ENCODE results near the gene ST7.
"Not testable (repeated sequence)": the region's sequence is repeated elsewhere in the genome, so short reads cannot be mapped to it uniquely, and the experiment has no call there.

ST7 gene

DNA sequence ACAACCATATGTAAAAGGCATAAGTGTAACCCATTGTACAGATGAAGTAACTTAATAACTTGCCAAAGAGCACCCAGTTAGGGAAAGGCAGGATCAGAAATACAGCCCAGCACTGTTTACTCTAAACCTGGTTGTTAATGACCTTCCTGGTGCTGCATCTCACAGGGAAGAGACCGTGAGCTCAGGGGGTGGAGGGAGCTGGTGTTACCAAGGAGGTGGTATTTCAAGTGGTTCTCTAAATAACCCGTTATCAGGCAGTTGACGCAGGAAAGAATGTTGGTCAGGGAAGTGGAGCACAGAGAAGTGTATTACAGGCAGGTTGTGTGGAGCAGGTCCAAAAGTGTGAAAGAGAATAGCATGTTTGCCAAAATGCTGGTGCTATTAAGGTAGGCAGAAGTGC, 4.4 kb upstream of the ST7 start:
- DNase-seq (ENCODE audit: low read depth, low spot score) = no peak
- no peak overlapping the region for H3K4me3 ChIP-seq (ENCODE audit: low read length)

- H3K4me3 ChIP-seq (ENCODE audit: low read length) = no peak overlapping the region
- DNase-seq (ENCODE audit: low read depth, low spot score) = no peak
These were observed 3.1 kb upstream of the ST7 start for GRCh38 chr7:116949941-116950801.

- DNase-seq (ENCODE audit: low read depth, low spot score) = no peak
- no peak overlapping the region for H3K4me3 ChIP-seq (ENCODE audit: low read length)
These were observed 2.4 kb upstream of the ST7 start for GRCh38 chr7:116950889-116951351.

DNA sequence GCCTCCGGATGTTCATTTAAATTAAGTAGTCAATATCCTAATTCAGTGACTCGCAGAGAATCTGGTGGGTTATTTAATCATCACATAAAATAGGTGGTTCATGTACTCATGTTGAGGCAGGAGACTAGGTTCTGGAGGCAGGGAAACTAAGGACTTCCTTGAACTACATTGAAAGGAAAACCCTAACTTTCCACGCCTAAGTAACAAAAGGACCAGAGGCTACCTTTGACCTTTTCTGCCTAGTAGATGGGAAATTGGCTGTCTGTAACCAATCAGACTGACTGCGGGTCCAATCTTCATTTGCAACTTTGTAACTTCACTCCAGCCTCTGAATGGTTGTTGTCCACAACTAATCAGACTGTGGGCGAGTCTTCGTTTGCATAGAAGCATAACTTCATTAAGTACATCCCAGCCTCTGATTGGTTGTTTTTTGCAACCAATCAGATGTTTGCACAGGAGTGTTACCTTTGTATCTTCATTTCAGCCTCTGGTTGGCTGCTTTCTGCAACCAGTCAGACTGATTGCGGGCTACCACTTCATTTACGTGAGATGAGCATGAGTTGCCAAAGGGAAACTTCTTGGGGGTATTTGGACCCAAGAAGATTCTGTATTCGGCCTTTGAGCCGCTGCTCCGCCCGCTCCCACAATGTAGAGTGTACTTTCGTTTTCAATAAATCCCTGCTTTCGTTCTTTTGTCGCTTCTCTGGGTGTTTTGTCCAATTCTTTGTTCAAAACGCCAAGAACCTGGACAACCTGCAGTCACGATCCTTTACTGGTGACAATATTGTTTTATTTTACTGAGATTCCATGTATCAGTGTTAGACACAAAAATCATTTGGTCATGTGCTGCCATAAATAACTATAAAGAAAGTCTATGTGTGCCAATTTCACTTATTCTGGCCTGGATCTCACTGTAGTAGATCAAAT, 1.7 kb upstream of the ST7 start:
- H3K4me3 ChIP-seq (ENCODE audit: low read length) = no peak overlapping the region
- DNase-seq (ENCODE audit: low read depth, low spot score) = no peak

GRCh38 chr7:116952635-116953371, 498 bp upstream of the ST7 start:
- DNase-seq (ENCODE audit: low read depth, low spot score) = no peak
- H3K4me3 ChIP-seq (ENCODE audit: low read length) = peak overlapping the region; percentile 80

GRCh38 chr7:116953906-116954838, 871 bp downstream of the ST7 start:
- DNase-seq (ENCODE audit: low read depth, low spot score) = no peak
- peak overlapping the region; percentile 54 for H3K4me3 ChIP-seq (ENCODE audit: low read length)

GRCh38 chr7:116955340-116955739, 2.0 kb downstream of the ST7 start:
- no peak for DNase-seq (ENCODE audit: low read depth, low spot score)
- no peak overlapping the region for H3K4me3 ChIP-seq (ENCODE audit: low read length)

GRCh38 chr7:116955801-116956476, 2.6 kb downstream of the ST7 start:
- no peak for DNase-seq (ENCODE audit: low read depth, low spot score)
- H3K4me3 ChIP-seq (ENCODE audit: low read length) = no peak overlapping the region

GRCh38 chr7:116956477-116956804, 3.1 kb downstream of the ST7 start:
- H3K4me3 ChIP-seq (ENCODE audit: low read length) = no peak overlapping the region
- DNase-seq (ENCODE audit: low read depth, low spot score) = no peak

- DNase-seq (ENCODE audit: low read depth, low spot score) = no peak
- no peak overlapping the region for H3K4me3 ChIP-seq (ENCODE audit: low read length)
These were observed 4.6 kb downstream of the ST7 start for GRCh38 chr7:116957874-116958273.

DNA sequence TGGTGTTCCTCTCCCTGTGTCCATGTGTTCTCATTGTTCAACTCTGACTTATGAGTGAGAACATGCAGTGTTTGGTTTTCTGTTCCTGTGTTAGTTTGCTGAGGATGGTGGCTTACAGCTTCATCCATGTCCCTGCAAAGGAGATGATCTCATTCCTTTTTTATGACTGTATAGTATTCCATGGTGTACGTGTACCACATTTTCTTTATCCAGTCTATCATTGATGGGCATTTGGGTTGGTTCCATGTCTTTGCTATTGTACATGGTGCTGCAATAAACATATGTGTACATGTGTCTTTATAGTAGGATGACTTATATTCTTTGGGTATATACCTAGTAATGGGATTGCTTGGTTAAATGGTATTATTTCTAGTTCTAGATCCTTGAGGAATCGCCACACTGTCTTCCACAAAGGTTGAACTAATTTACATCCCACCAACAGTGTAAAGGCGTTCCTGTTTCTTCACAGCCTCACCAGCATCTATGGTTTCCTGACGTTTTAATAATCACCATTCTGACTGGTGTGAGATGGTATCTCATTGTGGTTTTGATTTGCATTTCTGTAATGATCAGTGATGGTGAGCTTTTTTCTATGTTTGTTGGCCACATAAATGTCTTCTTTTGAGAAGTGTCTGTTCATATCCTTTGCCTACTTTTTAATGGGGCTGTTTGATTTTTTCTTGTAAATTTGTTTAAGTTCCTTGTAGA, 8.8 kb downstream of the ST7 start:
- not testable (repeated sequence) for H3K4me3 ChIP-seq (ENCODE audit: low read length); DNase-seq (ENCODE audit: low read depth, low spot score)

GRCh38 chr7:116963234-116963633, 9.9 kb downstream of the ST7 start:
- H3K4me3 ChIP-seq (ENCODE audit: low read length) = no peak overlapping the region
- DNase-seq (ENCODE audit: low read depth, low spot score) = no peak

- no peak for DNase-seq (ENCODE audit: low read depth, low spot score)
- no peak overlapping the region for H3K4me3 ChIP-seq (ENCODE audit: low read length)
These were observed 13.3 kb downstream of the ST7 start for GRCh38 chr7:116966601-116967000.

DNA sequence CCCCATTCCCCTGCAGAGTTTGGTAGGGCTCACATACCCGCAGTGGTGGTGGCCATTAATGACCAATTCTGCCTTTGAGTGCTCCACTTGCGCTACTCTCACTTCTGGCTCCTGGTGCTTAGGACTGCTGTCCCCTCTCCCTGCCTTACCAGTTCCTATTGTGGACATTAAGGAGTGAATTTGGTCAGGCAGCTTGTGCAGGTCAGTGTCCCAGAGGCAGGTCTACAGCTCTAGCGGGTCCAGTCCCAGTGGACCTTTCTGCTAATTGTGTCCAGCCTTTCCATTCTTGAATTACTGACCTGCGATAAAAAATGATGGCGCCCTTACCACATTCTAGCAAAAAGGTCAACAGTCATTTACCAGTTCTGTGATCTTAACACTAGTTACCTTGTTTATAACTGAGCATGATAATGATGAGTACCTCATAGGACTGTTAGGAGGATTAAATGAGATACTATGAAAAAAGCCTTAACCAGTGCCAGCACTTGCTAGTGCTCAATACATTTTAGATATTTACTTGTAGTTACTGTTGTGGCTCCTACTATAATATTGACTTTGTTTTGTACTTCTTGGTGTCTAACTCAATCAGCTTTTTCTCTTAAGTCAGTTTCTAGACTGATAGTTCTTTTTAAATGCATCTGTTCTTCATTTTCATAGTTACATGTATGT, 14.1 kb downstream of the ST7 start:
- H3K4me3 ChIP-seq (ENCODE audit: low read length) = no peak overlapping the region
- DNase-seq (ENCODE audit: low read depth, low spot score) = no peak

- DNase-seq (ENCODE audit: low read depth, low spot score) = no peak
- no peak overlapping the region for H3K4me3 ChIP-seq (ENCODE audit: low read length)
These were observed 14.7 kb downstream of the ST7 start for GRCh38 chr7:116967983-116968382.

DNA sequence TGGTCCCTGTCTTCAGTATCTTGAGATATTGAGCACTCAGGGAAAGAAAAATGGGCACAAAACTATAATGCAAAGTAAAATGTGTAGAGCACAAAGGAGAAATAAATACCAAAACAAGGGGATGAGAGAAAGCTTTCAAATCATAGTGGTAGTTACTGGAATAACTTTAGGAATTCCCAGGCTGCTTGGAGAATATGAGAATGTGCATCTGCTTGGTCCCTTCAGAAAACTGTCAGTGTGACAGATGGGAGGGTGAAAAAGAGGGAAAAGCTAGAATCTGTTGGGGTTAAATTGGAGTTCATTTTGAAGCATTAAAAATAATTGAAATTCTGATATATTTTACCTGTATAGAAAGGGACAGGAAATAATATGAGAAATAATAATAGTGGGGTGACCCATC, 15.3 kb downstream of the ST7 start:
- no peak for DNase-seq (ENCODE audit: low read depth, low spot score)
- H3K4me3 ChIP-seq (ENCODE audit: low read length) = no peak overlapping the region

DNA sequence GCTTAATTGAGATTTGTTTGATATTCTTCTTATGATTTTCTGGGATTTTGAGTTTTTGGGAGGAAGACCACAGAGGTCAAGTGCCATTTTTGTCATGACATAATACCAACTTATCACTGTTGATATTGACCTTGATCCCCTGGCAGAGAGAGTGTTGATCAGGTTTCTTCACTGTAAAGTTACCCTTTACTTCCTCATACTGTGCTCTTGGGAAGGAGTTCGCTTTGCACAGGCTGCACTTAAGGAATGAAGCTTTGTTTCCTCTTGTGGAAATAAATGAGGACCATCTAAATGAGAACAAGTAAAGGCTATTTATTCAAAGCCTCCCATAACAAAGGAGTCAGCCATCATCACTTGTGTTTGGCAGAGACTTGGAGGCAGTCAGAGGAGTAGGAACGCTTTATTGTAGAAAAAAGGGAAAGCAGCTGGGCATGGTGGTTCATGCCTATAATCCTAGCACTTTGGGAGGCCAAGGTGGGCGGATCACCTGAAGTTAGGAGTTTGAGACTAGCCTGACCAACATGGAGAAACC, 16.1 kb downstream of the ST7 start:
- DNase-seq (ENCODE audit: low read depth, low spot score) = no peak
- no peak overlapping the region for H3K4me3 ChIP-seq (ENCODE audit: low read length)
